GM18499 (cell line): Measurements from ENCODE around the gene NRXN3.

Source experiments
- ATAC-seq: cut with Tn5 transposase; IDR thresholded peaks from one replicate; pipeline ENCODE4 v1.9.1; 2021; ENCODE audit warnings: moderate number of reproducible peaks; ENCODE audit not compliant: insufficient read depth, unreplicated experiment

Gene NRXN3

GRCh38 chr14:79656056-79656455, 1485.9 kb downstream of the NRXN3 start:
- no peak for ATAC-seq

DNA sequence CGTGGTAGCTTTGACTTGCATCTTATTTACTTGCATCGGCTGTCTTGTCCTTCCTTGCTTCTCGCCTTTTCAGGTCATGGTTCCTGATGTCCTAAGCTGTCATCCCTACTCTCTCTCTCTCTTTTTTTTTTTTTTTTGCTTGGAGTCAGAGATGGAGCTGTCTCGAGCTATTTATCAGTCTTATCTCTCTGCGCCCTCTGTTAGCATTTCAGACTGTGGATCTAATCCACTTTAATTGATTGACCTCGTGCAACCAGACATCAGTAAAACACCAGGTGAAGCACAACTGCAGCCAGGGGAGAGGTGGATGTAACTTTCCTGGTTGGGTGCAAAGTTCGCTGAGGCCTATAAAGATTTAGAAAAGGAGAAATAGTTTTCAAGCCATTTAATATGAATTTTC, 1486.3 kb downstream of the NRXN3 start:
- no peak for ATAC-seq

DNA sequence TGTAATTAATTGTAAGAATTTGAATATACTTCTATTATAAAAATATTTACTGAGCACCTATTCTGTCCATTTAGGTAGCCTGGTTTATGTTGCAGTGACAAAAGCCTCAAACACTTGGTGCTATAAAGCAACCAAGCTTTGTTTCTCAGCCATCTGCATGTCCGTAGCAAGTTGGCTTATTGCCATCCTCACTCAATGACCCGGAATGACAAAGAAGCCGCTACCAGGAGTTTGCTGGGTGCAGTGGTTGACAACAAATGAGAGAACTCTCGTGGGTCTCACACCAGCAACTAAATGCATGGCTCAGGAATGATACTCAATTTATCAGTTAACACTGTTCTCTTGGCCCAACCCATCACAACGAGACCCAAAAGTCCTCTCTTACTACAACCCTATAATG, 1488.0 kb downstream of the NRXN3 start:
- no peak for ATAC-seq

- no peak for ATAC-seq
Measured at GRCh38 chr14:79658769-79659168, 1488.6 kb downstream of the NRXN3 start.

DNA sequence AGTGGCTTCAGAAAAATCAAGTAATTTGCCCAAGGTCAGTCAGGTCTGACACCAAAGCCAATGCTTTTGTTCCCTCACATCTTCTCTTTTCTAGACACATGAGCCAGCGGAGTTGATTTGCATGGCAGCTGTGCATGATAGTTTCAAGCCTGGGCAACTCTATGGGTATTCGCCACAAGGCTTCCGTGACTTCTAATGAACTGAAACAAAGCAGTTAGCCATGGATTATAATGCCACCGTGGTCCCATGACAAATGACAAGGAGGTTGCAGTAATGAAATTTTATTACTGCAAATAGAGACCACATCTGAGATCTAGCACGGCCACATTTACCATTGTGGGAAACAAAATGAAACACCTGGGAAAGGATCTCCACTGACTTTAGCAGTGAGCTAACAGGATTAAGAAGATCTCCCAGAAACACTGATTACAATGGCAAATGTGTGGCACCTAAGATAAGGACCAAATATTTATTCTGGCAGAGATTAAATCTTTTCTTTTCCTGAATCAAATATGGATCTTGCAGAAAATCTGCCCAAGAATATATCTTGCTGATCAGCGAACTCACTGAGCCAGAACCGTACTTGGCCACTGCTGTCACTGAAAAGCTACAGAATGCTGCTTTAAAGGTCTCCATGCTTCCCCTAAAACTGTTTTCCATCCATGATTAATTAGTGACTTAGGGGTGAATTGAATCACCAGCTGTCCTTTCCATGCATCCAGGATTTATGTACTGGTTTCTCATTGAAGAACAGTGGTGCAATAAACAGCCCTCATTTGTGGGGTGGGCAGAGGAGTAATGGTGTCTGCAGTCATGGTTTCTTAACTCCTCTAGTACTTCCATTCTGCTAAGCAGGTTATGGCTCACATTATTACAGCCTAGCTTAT, 1490.1 kb downstream of the NRXN3 start:
- ATAC-seq, result no peak

DNA sequence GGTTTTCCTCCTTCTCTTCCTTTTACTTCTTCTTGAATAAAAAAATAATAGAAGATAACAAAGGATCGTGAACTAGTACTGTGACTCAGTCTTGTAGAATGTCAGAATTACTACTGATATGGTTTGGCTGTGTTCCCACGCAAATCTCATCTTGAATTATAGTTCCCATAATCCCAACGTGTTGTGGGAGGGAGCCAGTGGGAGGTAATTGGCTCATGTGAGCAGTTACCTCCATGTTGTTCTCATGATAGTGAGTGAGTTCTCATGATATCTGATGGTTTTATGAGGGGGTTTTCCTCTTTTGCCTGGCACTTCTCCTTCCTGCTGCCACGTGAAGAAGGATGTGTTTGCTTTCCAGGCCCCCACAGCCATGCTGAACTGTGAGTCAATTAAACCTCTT, 1491.6 kb downstream of the NRXN3 start:
- ATAC-seq, result no peak

GRCh38 chr14:79663453-79663852, 1493.3 kb downstream of the NRXN3 start:
- no peak for ATAC-seq

GRCh38 chr14:79665556-79665955, 1495.4 kb downstream of the NRXN3 start:
- ATAC-seq, result no peak

DNA sequence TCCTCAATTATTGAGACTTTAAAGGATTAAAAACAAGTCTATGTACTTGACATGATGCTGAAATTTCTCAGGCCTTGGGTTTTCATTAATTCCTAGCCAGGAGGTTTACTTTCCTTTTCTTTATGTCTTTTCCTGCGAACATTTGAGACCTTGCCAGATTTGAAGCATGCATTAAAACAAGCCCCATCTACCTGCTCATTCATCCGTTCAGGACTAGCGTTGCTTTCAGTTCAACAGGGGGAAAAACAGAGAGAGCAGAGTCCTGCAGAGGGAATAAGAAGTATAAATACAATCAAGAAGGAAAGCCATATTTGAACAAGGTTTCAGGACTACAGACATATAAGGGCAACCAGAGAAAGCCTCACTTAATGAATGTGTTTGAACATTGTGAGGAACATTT, 1498.8 kb downstream of the NRXN3 start:
- ATAC-seq, result no peak

GRCh38 chr14:79670811-79671210, 1500.6 kb downstream of the NRXN3 start:
- no peak for ATAC-seq

DNA sequence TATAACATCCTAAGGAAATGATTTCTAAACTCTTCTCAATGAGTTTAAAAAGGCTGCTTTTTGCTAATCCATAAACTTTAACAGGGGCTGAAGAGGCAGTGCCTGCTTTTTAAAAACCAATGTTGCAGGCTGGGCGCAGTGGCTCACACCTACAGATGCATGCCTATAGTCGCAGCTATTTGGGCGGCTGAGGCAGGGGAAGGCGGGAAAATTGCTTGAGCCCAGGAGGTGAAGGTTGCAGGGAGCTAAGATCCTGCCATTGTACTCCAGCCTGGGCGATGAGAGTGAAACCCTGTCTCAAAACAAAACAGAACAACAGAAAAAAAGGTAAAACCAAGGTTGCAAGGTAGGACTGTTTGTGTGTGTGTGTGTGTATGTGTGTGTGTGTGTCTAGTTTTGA, 1509.9 kb downstream of the NRXN3 start:
- ATAC-seq, result no peak

GRCh38 chr14:79686196-79686595, 1516.0 kb downstream of the NRXN3 start:
- no peak for ATAC-seq

DNA sequence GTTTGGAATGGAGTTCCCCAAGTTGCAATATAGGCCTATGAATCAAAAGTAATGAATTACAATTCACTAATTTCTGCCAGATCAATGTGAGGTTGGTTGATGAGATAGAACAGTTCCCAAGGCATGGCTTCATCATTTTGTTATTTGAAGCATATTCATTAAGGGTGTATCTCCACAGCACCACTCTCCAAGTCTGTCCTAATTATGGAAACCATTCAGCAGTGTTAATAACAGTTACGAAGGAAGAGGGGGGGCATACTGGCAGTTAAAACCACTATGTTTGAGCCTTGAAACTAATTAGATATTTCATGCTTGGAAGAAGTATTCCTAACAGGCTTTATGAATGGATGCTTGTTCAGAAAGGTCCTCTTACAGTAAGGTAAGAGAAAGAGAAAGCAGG, 1520.8 kb downstream of the NRXN3 start:
- no peak for ATAC-seq

DNA sequence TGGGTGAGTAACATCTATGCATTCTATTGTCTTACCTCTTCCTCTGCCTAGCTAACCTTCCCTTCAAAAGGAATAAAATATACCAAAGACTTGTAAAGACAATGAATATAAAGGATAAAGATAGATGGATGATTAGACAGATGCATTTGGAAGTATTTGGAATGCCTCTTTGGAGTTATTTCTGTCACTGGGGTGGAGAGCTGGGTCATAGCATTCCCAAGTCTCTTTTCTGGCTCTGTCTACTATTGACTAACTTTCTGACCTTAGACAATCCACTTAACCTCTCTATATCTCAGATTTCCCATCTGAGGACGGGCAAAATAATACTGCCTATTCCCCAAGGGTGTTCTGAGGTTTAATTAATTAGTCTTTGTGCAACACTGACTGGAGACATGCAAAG, 1523.8 kb downstream of the NRXN3 start:
- ATAC-seq, result no peak

DNA sequence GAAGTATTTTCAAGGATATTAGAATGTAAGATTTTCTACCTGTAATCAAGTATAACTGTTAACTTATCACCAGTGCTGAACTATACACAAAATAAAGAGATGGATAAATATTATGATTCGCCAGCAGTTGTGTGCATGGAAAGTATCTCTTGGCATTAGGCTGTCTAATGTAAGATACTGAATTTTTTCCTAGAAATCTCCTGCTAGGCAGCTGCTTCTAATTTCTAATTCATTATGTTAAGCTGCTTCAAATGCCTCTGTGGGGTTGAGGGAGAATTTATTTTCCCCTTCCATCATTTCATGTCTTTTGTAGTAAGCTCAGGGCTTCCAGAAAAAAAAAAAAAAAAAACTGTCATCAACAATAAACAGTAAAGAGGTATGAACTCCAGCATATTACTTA, 1525.1 kb downstream of the NRXN3 start:
- ATAC-seq, result no peak

DNA sequence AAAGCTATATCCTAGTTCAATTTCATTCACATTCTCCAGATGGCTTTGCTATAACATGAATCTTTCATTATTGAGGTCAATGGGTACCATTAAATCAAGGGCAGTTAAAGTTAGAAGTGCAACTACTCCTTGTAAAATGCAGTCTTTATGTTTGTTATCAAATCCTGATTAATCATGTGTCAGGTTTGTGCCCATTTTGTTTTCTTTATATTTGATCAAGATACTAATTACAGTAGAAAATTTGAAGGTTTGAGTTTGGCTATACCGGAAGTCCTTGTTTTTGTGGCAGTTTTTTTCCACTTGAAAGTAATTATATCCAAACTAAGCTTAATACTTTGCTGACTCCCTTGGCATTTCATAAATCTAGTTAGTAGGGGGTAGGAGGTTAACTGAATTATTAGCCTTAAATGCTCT, 1528.1 kb downstream of the NRXN3 start:
- no peak for ATAC-seq

- no peak for ATAC-seq
Measured at GRCh38 chr14:79699206-79699605, 1529.0 kb downstream of the NRXN3 start.

DNA sequence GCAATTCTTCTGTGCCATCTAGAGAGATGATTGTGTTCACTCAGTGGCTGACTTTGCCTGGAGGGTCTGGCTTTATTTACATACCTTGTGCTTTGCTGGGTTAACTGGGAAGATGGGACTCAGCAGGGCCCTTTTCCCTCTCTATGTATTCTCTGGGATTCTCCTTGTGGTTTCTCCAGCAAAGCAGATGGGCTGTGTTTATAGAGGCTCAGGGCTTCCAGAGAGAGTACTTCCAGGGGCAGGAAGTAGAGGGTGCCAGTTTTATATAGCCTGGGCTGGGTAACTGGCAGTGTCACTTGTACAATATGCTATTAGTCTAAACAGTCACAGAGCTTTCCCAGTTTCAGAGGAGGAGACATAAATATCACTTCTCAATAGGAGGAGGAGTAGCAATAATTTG, 1531.2 kb downstream of the NRXN3 start:
- ATAC-seq, result no peak

DNA sequence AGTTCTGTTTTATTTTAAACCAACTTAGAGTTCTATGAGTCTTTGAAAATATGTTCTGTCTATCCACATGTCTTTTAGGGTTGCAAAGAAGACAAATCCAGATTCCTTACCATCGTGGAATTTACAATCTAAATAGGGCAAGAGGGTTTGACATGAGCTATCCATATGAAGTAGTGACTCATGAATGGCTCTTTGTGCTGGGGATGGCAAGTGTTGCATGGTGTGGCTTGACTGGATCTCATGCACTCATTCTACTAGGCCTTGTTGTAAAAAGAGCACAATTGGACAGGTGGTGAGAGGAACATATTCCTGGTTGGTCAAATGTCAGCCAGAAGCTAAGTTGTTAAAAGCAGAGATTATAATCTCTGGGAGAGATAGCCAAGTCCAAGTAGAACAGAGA, 1532.0 kb downstream of the NRXN3 start:
- ATAC-seq, result no peak

- ATAC-seq, result no peak
Measured at GRCh38 chr14:79703209-79703608, 1533.0 kb downstream of the NRXN3 start.

DNA sequence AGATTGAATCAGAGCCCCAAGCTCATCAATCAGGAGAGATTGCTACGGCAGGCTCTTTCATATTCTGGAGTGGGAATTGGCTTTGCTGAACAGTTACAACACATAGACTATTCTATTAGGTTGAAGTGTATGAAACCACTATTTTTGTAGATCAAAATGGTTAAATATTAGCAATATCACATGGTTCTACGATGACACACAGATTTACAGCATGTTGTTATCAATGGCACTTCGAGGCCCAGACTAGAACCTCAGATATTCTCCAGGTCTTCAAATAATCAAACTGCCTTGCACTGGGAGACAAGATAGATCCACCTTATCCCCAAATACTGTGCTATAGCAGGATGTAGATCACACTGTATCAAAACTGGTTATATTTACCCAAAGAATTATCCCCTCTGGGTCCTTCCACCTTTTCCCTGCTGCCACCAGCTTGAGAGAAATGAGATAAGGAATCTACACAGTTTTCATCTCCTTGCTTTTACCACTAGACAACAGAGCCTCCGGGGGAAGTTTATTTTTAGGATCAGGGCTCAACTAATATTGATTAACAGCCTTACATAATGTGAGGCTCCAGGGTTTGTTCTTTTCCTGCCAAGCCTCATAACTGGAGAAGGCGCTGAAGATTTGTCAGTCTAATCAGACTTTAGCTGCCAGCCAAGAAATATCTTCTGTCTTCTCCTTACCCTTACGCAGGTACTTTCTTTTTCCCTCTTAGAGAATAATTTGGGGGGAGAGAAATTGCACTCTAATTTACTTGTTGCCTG, 1534.1 kb downstream of the NRXN3 start:
- ATAC-seq, result no peak
